B cell (primary cell): ENCODE measurements around the gene ERO1B. TPM values are rescaled to one million over a fixed set of nuclear protein-coding genes. Genes with fewer than 3 reads are reported as not detected.

Experiments used
- ATAC-seq: fragments of 200-7000 bp; cut with Tn5 transposase; one replicate; pipeline ENCODE4 v1.10.0; 2021; ENCODE audit warnings: low read depth, mild to moderate bottlenecking, moderate number of reproducible peaks, moderate library complexity
- CTCF ChIA-PET: fragments of 350-600 bp; sonication (Branson Sonifier 250); formaldehyde crosslinking; loops from one replicate; lab custom pipeline; 2021; ENCODE audit warnings: antibody characterized with exemption, inconsistent platforms; lab: Charles Lee
- POLR2A ChIA-PET: fragments of 350-600 bp; sonication (Branson Sonifier 250); formaldehyde crosslinking; loops from one replicate; lab custom pipeline; 2021; ENCODE audit warnings: antibody characterized with exemption; lab: Charles Lee
- DNase-seq: peaks from one replicate; pipeline ENCODE4 v3.0.0; 2013
- H2AFZ ChIP-seq: 2 replicates; pipeline ENCODE4 v1.6.1; 2012; ENCODE audit warnings: mild to moderate bottlenecking, low read depth, low read length; ENCODE audit not compliant: insufficient read depth, poor library complexity, severe bottlenecking
- H3K27ac ChIP-seq, 2 donors: 1 replicate in 1 of 2; 2 replicates in 1 of 2; pipeline ENCODE4 v1.5.1; 2012 to 2013; ENCODE audit warnings: low read length in 2 of 2, mild to moderate bottlenecking in 2 of 2, moderate library complexity in 1 of 2
- H3K27me3 ChIP-seq, 4 experiments: fragments of 200-600 bp in 1 of 4; sonication (generic) in 1 of 4; replicated peaks in 1 of 4; 1 replicate in 2 of 4; 2 replicates in 2 of 4; pipeline versions ENCODE4 v1.6.1 to v1.7.0; 2013 to 2016; ENCODE audit warnings: low read length in 3 of 4, mild to moderate bottlenecking in 2 of 4, mixed read lengths in 1 of 4, moderate library complexity in 1 of 4; ENCODE audit not compliant: insufficient read depth in 4 of 4, control insufficient read depth in 3 of 4; ENCODE audit errors: control extremely low read depth in 1 of 4
- H3K36me3 ChIP-seq, 2 experiments: replicated peaks in 1 of 2; 1 replicate in 1 of 2; 2 replicates in 1 of 2; pipeline versions ENCODE4 v1.6.1 to v1.7.1; 2013; ENCODE audit warnings: low read length in 1 of 2; ENCODE audit not compliant: insufficient read depth in 2 of 2, control insufficient read depth in 1 of 2; ENCODE audit errors: control extremely low read depth in 1 of 2, extremely low read depth in 1 of 2
- H3K4me1 ChIP-seq, 2 donors: fragments of 200-600 bp in 1 of 2; sonication (generic) in 1 of 2; 1 replicate in 1 of 2; 2 replicates in 1 of 2; pipeline versions ENCODE4 v1.5.1 to v1.6.1; 2013 to 2017; ENCODE audit warnings: low read length in 2 of 2; ENCODE audit not compliant: control insufficient read depth in 2 of 2, insufficient read depth in 2 of 2
- H3K4me2 ChIP-seq: replicated peaks from 2 replicates; pipeline ENCODE3; 2012; ENCODE audit warnings: mild to moderate bottlenecking, low read depth, low read length; ENCODE audit not compliant: poor library complexity, severe bottlenecking
- H3K4me3 ChIP-seq, 5 experiments: fragments of 200-600 bp in 1 of 5; sonication (generic) in 1 of 5; 1 replicate in 3 of 5; 2 replicates in 2 of 5; pipeline versions ENCODE4 v1.5.1 to v1.7.0; 2011 to 2016; ENCODE audit warnings: low read length in 4 of 5, mild to moderate bottlenecking in 4 of 5, low read depth in 2 of 5, control low read depth in 1 of 5, moderate library complexity in 1 of 5; ENCODE audit not compliant: insufficient read depth in 1 of 5; ENCODE audit errors: control extremely low read depth in 1 of 5, extremely low read depth in 1 of 5
- H3K79me2 ChIP-seq: fragments of 200-600 bp; sonication (generic); one replicate; pipeline ENCODE4 v1.6.0; 2016; ENCODE audit warnings: low read length; ENCODE audit not compliant: control insufficient read depth, insufficient read depth
- H3K9ac ChIP-seq: fragments of 200-600 bp; sonication (generic); 2 replicates; pipeline ENCODE4 v1.6.1; 2017; ENCODE audit warnings: mild to moderate bottlenecking, low read length, moderate library complexity
- H3K9me3 ChIP-seq, 3 donors: one replicate each; pipeline versions ENCODE4 v1.6.1 to v1.7.1; 2013; ENCODE audit warnings: low read length in 2 of 3; ENCODE audit not compliant: control insufficient read depth in 2 of 3, insufficient read depth in 1 of 3; ENCODE audit errors: control extremely low read depth in 1 of 3
- H4K20me1 ChIP-seq: 2 replicates; pipeline ENCODE4 v1.6.0; 2012; ENCODE audit warnings: mild to moderate bottlenecking, low read length; ENCODE audit not compliant: insufficient read depth, control insufficient read depth, poor library complexity, severe bottlenecking
- H3K27ac Mint-ChIP-seq: one replicate; pipeline ENCODE4 v1.8.0; 2021; ENCODE audit warnings: mixed read lengths
- H3K27me3 Mint-ChIP-seq: one replicate; pipeline ENCODE4 v1.8.0; 2021; ENCODE audit warnings: mixed read lengths
- H3K4me1 Mint-ChIP-seq: one replicate; pipeline ENCODE4 v1.8.0; 2021; ENCODE audit warnings: mixed read lengths
- H3K4me3 Mint-ChIP-seq: one replicate; pipeline ENCODE4 v1.8.0; 2021; ENCODE audit warnings: mixed read lengths
- H3K9me3 Mint-ChIP-seq: one replicate; pipeline ENCODE4 v1.8.0; 2022; ENCODE audit warnings: mixed read lengths; ENCODE audit not compliant: insufficient read depth
- CTCF ChIP-seq: fragments of 200-600 bp; IDR thresholded peaks from one replicate; pipeline ENCODE4 v1.8.0; 2022; ENCODE audit warnings: antibody characterized with exemption, mild to moderate bottlenecking
- EZH2 ChIP-seq: IDR thresholded peaks from 2 replicates; pipeline ENCODE4 v1.6.1; 2012; ENCODE audit warnings: borderline replicate concordance, low read depth, mild to moderate bottlenecking, moderate library complexity, low read length; ENCODE audit not compliant: insufficient read depth, poor library complexity, severe bottlenecking
- intact Hi-C: fragments of 100-400 bp; cut with micrococcal nuclease; formaldehyde crosslinking; loops from one replicate; pipeline ENCODE4 v1.10.0; 2022
- polyA plus RNA-seq: library from polyadenylated mRNA; depleted of rRNA; stranded (reverse); fragments of >200 nt; gene quantifications from 2 replicates; pipeline ENCODE4 v1.2.3, GENCODE V29; 2012
- total RNA-seq, 2 donors: library from RNA; stranded (reverse); fragments of 120-200 nt in 1 of 2; gene quantifications; 1 replicate in 1 of 2; 2 replicates in 1 of 2; pipeline versions ENCODE4 v1.2.3 to v1.2.4, GENCODE V29; 2013 to 2022

The ERO1B gene
- total and polyA plus RNA-seq, 2 donors (not counting 1 experiment from before 2014, with no cell fraction given): 5.1 to 25.6 TPM

GRCh38 chr1:236269439-236269838, 12.3 kb downstream of the ERO1B start:
- no peak overlapping the region for H3K27ac Mint-ChIP-seq
- H3K4me3 Mint-ChIP-seq: no peak overlapping the region
- Histone ChIP-seq H4K20me1 (peaks cover 13% of the 10 kb centered on the region), H3K9ac (no peak overlapping the region), H3K4me1 (peaks cover 0 to 7% of the 10 kb centered on the region in 2 donors), H3K4me3 (no peak overlapping the region), H3K27ac (peak overlapping the region in 1 of 2 donors; percentile 33), H2AFZ (no peak overlapping the region), H3K79me2 (peaks cover 29% of the 10 kb centered on the region), H3K27me3 (no peaks in the 10 kb centered on the region), H3K9me3 (no peaks in the 10 kb centered on the region), H3K36me3 (peaks cover 0 to 25% of the 10 kb centered on the region in 2 experiments), H3K4me2 (no peak overlapping the region)
- DNase-seq: no peak
- H3K4me1 Mint-ChIP-seq: peaks cover 16% of the 10 kb centered on the region
- intact Hi-C loops: no loop called here
- ATAC-seq: no peak
- H3K9me3 Mint-ChIP-seq: no peaks in the 10 kb centered on the region
- ChIA-PET POLR2A (no interaction called here), CTCF (interaction anchor here (0.6 kb wide), 1 partner anchor 160 kb away, joined by 6 read pairs; no protein-coding TSS in a partner anchor)
- H3K27me3 Mint-ChIP-seq: no peaks in the 10 kb centered on the region
- TF ChIP-seq EZH2: no peak
- no peak for TF ChIP-seq CTCF

- H3K36me3 ChIP-seq: peaks cover 1 to 25% of the 10 kb centered on the region in 2 experiments
- Mint-ChIP-seq H3K27me3 (no peaks in the 10 kb centered on the region), H3K4me1 (no peaks in the 10 kb centered on the region), H3K9me3 (peaks cover 14% of the 10 kb centered on the region), H3K4me3 (no peak overlapping the region), H3K27ac (no peak overlapping the region)
- POLR2A ChIA-PET: no interaction called here
- no peak overlapping the region for H3K4me3 ChIP-seq
- no peak overlapping the region for H2AFZ ChIP-seq
- no peak overlapping the region for H3K4me2 ChIP-seq
- no peaks in the 10 kb centered on the region for H4K20me1 ChIP-seq
- no peak overlapping the region for H3K9ac ChIP-seq
- no peaks in the 10 kb centered on the region for H3K4me1 ChIP-seq
- ATAC-seq (no peak), DNase-seq (no peak)
- H3K27ac ChIP-seq: no peak overlapping the region
- CTCF ChIA-PET: no interaction called here
- H3K9me3 ChIP-seq: peaks cover 3 to 34% (median 25%) of the 10 kb centered on the region in 3 donors
- no peaks in the 10 kb centered on the region for H3K27me3 ChIP-seq
- intact Hi-C loops: no loop called here
- TF ChIP-seq EZH2: no peak
- TF ChIP-seq CTCF: no peak
- H3K79me2 ChIP-seq: peaks cover 17% of the 10 kb centered on the region
These were observed 19.9 kb downstream of the ERO1B start for GRCh38 chr1:236261898-236262297.
